Spleen (tissue), 11 donors: ENCODE data around the gene SLC16A5. TPM values are rescaled to one million over a fixed set of nuclear protein-coding genes. Genes with fewer than 3 reads are reported as not detected.

Source experiments
- DNase-seq: peaks from one replicate; pipeline ENCODE4 v3.0.0-alpha.2; 2020
- H3K27ac ChIP-seq, 8 donors: fragments of 200-600 bp; sonication (generic) in 7 of 8; 1 replicate in 4 of 8; 2 replicates in 4 of 8; pipeline versions ENCODE4 v1.5.0 to v1.8.0; 2016 to 2021; ENCODE audit warnings: inconsistent platforms in 4 of 8, mild to moderate bottlenecking in 4 of 8, moderate library complexity in 1 of 8
- H3K27me3 ChIP-seq, 7 donors: fragments of 200-600 bp; sonication (generic) in 6 of 7; replicated peaks in 1 of 7; 1 replicate in 4 of 7; 2 replicates in 3 of 7; pipeline versions ENCODE4 v1.5.0 to v1.8.0; 2016 to 2021; ENCODE audit warnings: inconsistent platforms in 3 of 7, mild to moderate bottlenecking in 1 of 7
- H3K36me3 ChIP-seq, 6 donors: fragments of 200-600 bp; sonication (generic) in 5 of 6; 1 replicate in 4 of 6; 2 replicates in 2 of 6; pipeline versions ENCODE4 v1.5.0 to v1.8.0; 2016 to 2021; ENCODE audit warnings: inconsistent platforms in 2 of 6
- H3K4me1 ChIP-seq, 6 donors: fragments of 200-600 bp; sonication (generic) in 5 of 6; 1 replicate in 3 of 6; 2 replicates in 3 of 6; pipeline versions ENCODE4 v1.5.0 to v1.8.0; 2016 to 2021; ENCODE audit warnings: inconsistent platforms in 3 of 6
- H3K4me3 ChIP-seq, 8 donors: fragments of 200-600 bp; sonication (generic) in 7 of 8; 1 replicate in 4 of 8; 2 replicates in 4 of 8; pipeline versions ENCODE4 v1.5.0 to v1.8.0; 2016 to 2021; ENCODE audit warnings: inconsistent platforms in 4 of 8, mild to moderate bottlenecking in 4 of 8, moderate library complexity in 2 of 8
- H3K9me3 ChIP-seq, 8 donors: fragments of 200-600 bp; sonication (generic) in 7 of 8; 1 replicate in 4 of 8; 2 replicates in 4 of 8; pipeline versions ENCODE4 v1.5.0 to v1.8.0; 2016 to 2021; ENCODE audit warnings: inconsistent platforms in 4 of 8
- CTCF ChIP-seq, 11 experiments: fragments of 200-600 bp in 7 of 11; fragments of 450-650 bp in 4 of 11; sonication (generic) in 4 of 11; IDR thresholded peaks in 8 of 11; conservative IDR thresholded peaks in 3 of 11; 1 replicate in 7 of 11; 2 replicates in 4 of 11; pipeline versions ENCODE4 v1.4.0 to v1.8.0; 2016 to 2021; ENCODE audit warnings: antibody characterized with exemption in 11 of 11, inconsistent platforms in 4 of 11, mild to moderate bottlenecking in 1 of 11
- POLR2A ChIP-seq, 3 donors: fragments of 450-650 bp; IDR thresholded peaks; one replicate each; pipeline ENCODE4 v1.5.1; 2017; ENCODE audit warnings: antibody characterized with exemption in 3 of 3, mild to moderate bottlenecking in 1 of 3
- POLR2AphosphoS5 ChIP-seq, 3 donors: sonication (generic); formaldehyde crosslinking; IDR thresholded peaks; one replicate each; pipeline ENCODE4 v1.5.1; 2017; ENCODE audit warnings: antibody characterized with exemption in 3 of 3
- WGBS, 5 donors: extraction: QIAGEN DNeasy Blood & Tissue Kit in 3 of 5; methylation state at CpG; one replicate each; pipeline versions ENCODE4 v1.1.5 to v1.1.7; 2013 to 2018; 5-methylcytosine and 5-hydroxymethylcytosine counted together
- intact Hi-C: fragments of 100-400 bp; cut with DNase I; formaldehyde crosslinking; loops from one replicate; pipeline ENCODE4 v1.15.0; 2023; ENCODE audit warnings: low total_unique reads
- polyA plus RNA-seq, 3 donors: library from polyadenylated mRNA; stranded (reverse); fragments of 200-250 nt; gene quantifications; one replicate each; pipeline ENCODE4 v1.2.1, GENCODE V29; 2013
- total RNA-seq, 7 donors: library from RNA; depleted of rRNA in 3 of 7; stranded (reverse); fragments of >200 nt in 3 of 7; fragmentation: NEBNext Ultra II Directional in 4 of 7; extraction: Animal tissue kit (Norgen Biotek cat#: 25700) in 4 of 7; gene quantifications; one replicate each; pipeline versions ENCODE4 v1.1.0 to v1.2.1, GENCODE V29; 2016 to 2021
- donor health status: healthy with polysubstance abuse.
- donor health status: DM: no; HTN: no; CAD: no; lungs with moderate emphysema.
- donor health status: DM: no; HTN: no; CAD: no.
- donor health status: Bipolar disorder and iron deficiency.
- donor health status: healthy.
- donor health status: DM: no; HTN: no; CAD: no.
- donor health status: DM: yes; HTN: yes; CAD: no.

Gene SLC16A5
- total and polyA plus RNA-seq, 10 donors: 3.1 to 31.0 (median 12.2) TPM

- TF ChIP-seq POLR2AphosphoS5 (IDR thresholded peaks at IDR 0.05) (no peak), POLR2A (IDR thresholded peaks at IDR 0.05) (no peak), CTCF (IDR thresholded peaks at IDR 0.05 in 8 of 11, conservative IDR thresholded peaks at IDR 0.05 in 3 of 11) (no peak)
- DNase-seq: peak; percentile 30
- peaks cover 14 to 50% (median 25%) of the 10 kb centered on the region in 6 donors for H3K4me1 ChIP-seq
- no peak overlapping the region for H3K27ac ChIP-seq
- H3K27me3 ChIP-seq: no peaks in the 10 kb centered on the region
- H3K36me3 ChIP-seq: no peaks in the 10 kb centered on the region
- no peak overlapping the region for H3K4me3 ChIP-seq
- no peaks in the 10 kb centered on the region for H3K9me3 ChIP-seq
- WGBS, 5 donors: 68 to 86% (median 75%) methylated on average over 5 of the region's 5 CpGs
- intact Hi-C loops: no loop called here
Observed at GRCh38 chr17:75073618-75074047, 14.1 kb upstream of the SLC16A5 start.

GRCh38 chr17:75074532-75074931, 13.2 kb upstream of the SLC16A5 start:
- TF ChIP-seq POLR2A (IDR thresholded peaks at IDR 0.05) (no peak), CTCF (IDR thresholded peaks at IDR 0.05 in 8 of 11, conservative IDR thresholded peaks at IDR 0.05 in 3 of 11) (no peak), POLR2AphosphoS5 (IDR thresholded peaks at IDR 0.05) (no peak)
- 85 to 100% (median 91%) methylated on average over 5 to 14 of the region's 14 CpGs for WGBS, 5 donors
- no peak overlapping the region for H3K27ac ChIP-seq
- intact Hi-C loops: no loop called here
- H3K27me3 ChIP-seq: no peaks in the 10 kb centered on the region
- no peaks in the 10 kb centered on the region for H3K36me3 ChIP-seq
- no peak for DNase-seq
- H3K9me3 ChIP-seq: no peaks in the 10 kb centered on the region
- no peak overlapping the region for H3K4me3 ChIP-seq
- peaks cover 21 to 59% (median 34%) of the 10 kb centered on the region in 6 donors for H3K4me1 ChIP-seq

- WGBS, 5 donors: 43 to 69% (median 48%) methylated on average over 4 of the region's 4 CpGs
Observed at GRCh38 chr17:75075597-75076336, 12.0 kb upstream of the SLC16A5 start.

More at GRCh38 chr17:75075597-75076336, 12.0 kb upstream of the SLC16A5 start:
- no peaks in the 10 kb centered on the region for H3K9me3 ChIP-seq
- intact Hi-C loops: no loop called here
- TF ChIP-seq CTCF (IDR thresholded peaks at IDR 0.05 in 8 of 11, conservative IDR thresholded peaks at IDR 0.05 in 3 of 11): no peak
- no peak for TF ChIP-seq POLR2AphosphoS5 (IDR thresholded peaks at IDR 0.05)
- no peak for TF ChIP-seq POLR2A (IDR thresholded peaks at IDR 0.05)
- H3K36me3 ChIP-seq: no peaks in the 10 kb centered on the region
- H3K27ac ChIP-seq: peak overlapping the region in 2 of 8 donors; percentile 3 to 5
- H3K4me1 ChIP-seq: peaks cover 27 to 70% (median 43%) of the 10 kb centered on the region in 6 donors
- H3K27me3 ChIP-seq: no peaks in the 10 kb centered on the region
- DNase-seq: no peak
- H3K4me3 ChIP-seq: no peak overlapping the region
